ENCODE results near the gene COL20A1. TPM values are rescaled to one million over a fixed set of nuclear protein-coding genes. Genes with fewer than 3 reads are reported as not detected.

Gene COL20A1
- total and polyA plus RNA-seq, 2 donors (not counting 1 experiment from before 2014, with no cell fraction given): not detected

GRCh38 chr20:63270606-63271325 is 22.2 kb upstream of the COL20A1 start:
- H3K27ac ChIP-seq (ENCODE audit: insufficient read depth, low read length): no peak overlapping the region
- no peak overlapping the region for H2AFZ ChIP-seq (ENCODE audit: low read length)
- H3K79me2 ChIP-seq (ENCODE audit: control insufficient read depth, insufficient read depth, low read length): peaks cover 31% of the 10 kb centered on the region
- H3K36me3 ChIP-seq (ENCODE audit: control insufficient read depth, insufficient read depth, low read length): peaks cover 6% of the 10 kb centered on the region
- no peak overlapping the region for H3K9ac ChIP-seq (ENCODE audit: insufficient read depth, low read length)
- H3K4me1 ChIP-seq (ENCODE audit: control insufficient read depth, extremely low read depth, insufficient read depth, low read length): peaks cover 6% of the 10 kb centered on the region
- H3K4me2 ChIP-seq (ENCODE audit: extremely low read depth, insufficient read depth, low read length): no peak overlapping the region
- no peaks in the 10 kb centered on the region for H4K20me1 ChIP-seq (ENCODE audit: control insufficient read depth, extremely low read depth, insufficient read depth, low read length)
- no peak overlapping the region for H3K4me3 ChIP-seq (replicated peaks in 1 of 4; ENCODE audit: control extremely low read depth in 1 of 4, insufficient read depth in 1 of 4, low read depth in 3 of 4, low read length in 4 of 4)
- peaks cover 3% of the 10 kb centered on the region for H3K27me3 ChIP-seq (ENCODE audit: control insufficient read depth, insufficient read depth, low read length)
- TF ChIP-seq EZH2 (IDR thresholded peaks at IDR 0.05; ENCODE audit: low read length, missing control alignments) (no peak), CTCF (conservative IDR thresholded peaks at IDR 0.05 in 1 of 2, IDR thresholded peaks at IDR 0.05 in 1 of 2; ENCODE audit: low read depth in 1 of 2, low read length in 2 of 2) (no peak)
- H3K9me3 ChIP-seq (ENCODE audit: control insufficient read depth, insufficient read depth, low read depth, low read length): no peaks in the 10 kb centered on the region
- DNase-seq (ENCODE audit: low read depth in 2 of 2): no peak

- Histone ChIP-seq H2AFZ (ENCODE audit: low read length) (no peak within 1 kb of the TSS), H3K36me3 (ENCODE audit: control insufficient read depth, insufficient read depth, low read length) (peaks cover 21% of the 10 kb centered on the region), H3K4me2 (ENCODE audit: extremely low read depth, insufficient read depth, low read length) (peak within 1 kb of the TSS; percentile 91), H3K27me3 (ENCODE audit: control insufficient read depth, insufficient read depth, low read length) (no peaks in the 10 kb centered on the region), H3K79me2 (ENCODE audit: control insufficient read depth, insufficient read depth, low read length) (peaks cover 48% of the 10 kb centered on the region), H3K4me3 (replicated peaks in 1 of 4; ENCODE audit: control extremely low read depth in 1 of 4, insufficient read depth in 1 of 4, low read depth in 3 of 4, low read length in 4 of 4) (peak within 1 kb of the TSS; percentile 86 to 97 (median 92)), H4K20me1 (ENCODE audit: control insufficient read depth, extremely low read depth, insufficient read depth, low read length) (no peaks in the 10 kb centered on the region), H3K27ac (ENCODE audit: insufficient read depth, low read length) (peak within 1 kb of the TSS; percentile 82), H3K9ac (ENCODE audit: insufficient read depth, low read length) (peak within 1 kb of the TSS; percentile 91), H3K4me1 (ENCODE audit: control insufficient read depth, extremely low read depth, insufficient read depth, low read length) (peaks cover 6% of the 10 kb centered on the region), H3K9me3 (ENCODE audit: control insufficient read depth, insufficient read depth, low read depth, low read length) (no peaks in the 10 kb centered on the region)
- DNase-seq (ENCODE audit: low read depth in 2 of 2): peak; percentile 84 to 91
- TF ChIP-seq CTCF (conservative IDR thresholded peaks at IDR 0.05 in 1 of 2, IDR thresholded peaks at IDR 0.05 in 1 of 2; ENCODE audit: low read depth in 1 of 2, low read length in 2 of 2) (no peak), EZH2 (IDR thresholded peaks at IDR 0.05; ENCODE audit: low read length, missing control alignments) (no peak)
Measured at GRCh38 chr20:63272105-63273058, 20.6 kb upstream of the COL20A1 start, which contains the start of gene ARFGAP1. TSS of gene ARFGAP1 (plus strand) at chr20:63272813. CDS start at chr20:63275581, 2,768 bp downstream.

GRCh38 chr20:63273059-63273579 is 19.9 kb upstream of the COL20A1 start:
- Histone ChIP-seq H3K9me3 (ENCODE audit: control insufficient read depth, insufficient read depth, low read depth, low read length) (no peaks in the 10 kb centered on the region), H3K4me3 (replicated peaks in 1 of 4; ENCODE audit: control extremely low read depth in 1 of 4, insufficient read depth in 1 of 4, low read depth in 3 of 4, low read length in 4 of 4) (peak overlapping the region; percentile 86 to 97 (median 92)), H3K4me1 (ENCODE audit: control insufficient read depth, extremely low read depth, insufficient read depth, low read length) (peaks cover 6% of the 10 kb centered on the region), H4K20me1 (ENCODE audit: control insufficient read depth, extremely low read depth, insufficient read depth, low read length) (no peaks in the 10 kb centered on the region), H3K9ac (ENCODE audit: insufficient read depth, low read length) (peak overlapping the region; percentile 91), H3K79me2 (ENCODE audit: control insufficient read depth, insufficient read depth, low read length) (peaks cover 54% of the 10 kb centered on the region), H3K27me3 (ENCODE audit: control insufficient read depth, insufficient read depth, low read length) (no peaks in the 10 kb centered on the region), H2AFZ (ENCODE audit: low read length) (no peak overlapping the region), H3K27ac (ENCODE audit: insufficient read depth, low read length) (peak overlapping the region; percentile 82), H3K36me3 (ENCODE audit: control insufficient read depth, insufficient read depth, low read length) (peaks cover 25% of the 10 kb centered on the region), H3K4me2 (ENCODE audit: extremely low read depth, insufficient read depth, low read length) (peak overlapping the region; percentile 91)
- no peak for DNase-seq (ENCODE audit: low read depth in 2 of 2)
- TF ChIP-seq CTCF (conservative IDR thresholded peaks at IDR 0.05 in 1 of 2, IDR thresholded peaks at IDR 0.05 in 1 of 2; ENCODE audit: low read depth in 1 of 2, low read length in 2 of 2) (no peak), EZH2 (IDR thresholded peaks at IDR 0.05; ENCODE audit: low read length, missing control alignments) (no peak)

All from fibroblast of lung (primary cell).